HepG2 (cell line): ENCODE measurements around the gene ACTN4. TPM values are rescaled to one million over a fixed set of nuclear protein-coding genes. Genes with fewer than 3 reads are reported as not detected.

Source experiments
- ATAC-seq: fragments of 200-7000 bp; cut with Tn5 transposase; 3 replicates; pipeline ENCODE4 v1.9.1; 2020; ENCODE audit warnings: mild to moderate bottlenecking, moderate library complexity
- BruUV-seq: library from RNA; stranded (reverse); fragments of 400-500 nt; replicated peaks from 2 replicates; lab custom pipeline; 2021; lab: Mats Ljungman, UMichigan
- CTCF ChIA-PET: fragments of 300-600 bp; formaldehyde crosslinking; extraction: SDS; loops from one replicate; lab custom pipeline; 2021; ENCODE audit warnings: low total read pairs, inconsistent platforms, low intra/inter-chr PET ratio; lab: Yijun Ruan, JAX
- POLR2A ChIA-PET: fragments of 350-600 bp; sonication (Branson Sonifier 250); formaldehyde crosslinking; loops from one replicate; lab custom pipeline; 2020; ENCODE audit warnings: antibody characterized with exemption, inconsistent platforms; lab: Yijun Ruan, JAX
- DNase-seq: peaks from one replicate; pipeline ENCODE4 v3.0.0-alpha.2; 2015; ENCODE audit warnings: low spot score
- FAIRE-seq: peaks from 3 replicates; lab custom pipeline; 2011; peaks lifted over from hg19 to GRCh38; lab: Jason Lieb, UNC
- H2AFZ ChIP-seq: one replicate; pipeline ENCODE4 v1.6.1; 2011; ENCODE audit warnings: low read length, inconsistent platforms
- H3K27ac ChIP-seq: fragments of 300-600 bp; 3 replicates; pipeline ENCODE4 v1.8.0; 2011; ENCODE audit warnings: mixed run types, mild to moderate bottlenecking, mixed read lengths, low read length, inconsistent platforms; ENCODE audit not compliant: insufficient read depth; ENCODE audit errors: extremely low read length
- H3K27me3 ChIP-seq, 2 experiments: fragments of 200-600 bp in 1 of 2; 2 replicates in 1 of 2; 3 replicates in 1 of 2; pipeline versions ENCODE4 v1.6.0 to v1.8.0; 2011; ENCODE audit warnings: low read length in 2 of 2, mild to moderate bottlenecking in 2 of 2, moderate library complexity in 2 of 2, inconsistent platforms in 1 of 2; ENCODE audit not compliant: insufficient read depth in 2 of 2, control insufficient read depth in 1 of 2
- H3K36me3 ChIP-seq, 2 experiments: fragments of 200-600 bp in 1 of 2; replicated peaks in 1 of 2; 2 replicates in 1 of 2; 3 replicates in 1 of 2; pipeline versions ENCODE4 v1.5.1 to v1.8.0; 2011; ENCODE audit warnings: low read length in 2 of 2, inconsistent platforms in 1 of 2; ENCODE audit not compliant: insufficient read depth in 2 of 2, control insufficient read depth in 1 of 2
- H3K4me1 ChIP-seq: 2 replicates; pipeline ENCODE4 v1.5.1; 2012; ENCODE audit warnings: low read length, inconsistent platforms; ENCODE audit not compliant: insufficient read depth
- H3K4me2 ChIP-seq: 2 replicates; pipeline ENCODE4 v1.6.0; 2011; ENCODE audit warnings: low read depth, low read length, inconsistent platforms
- H3K4me3 ChIP-seq, 3 experiments: fragments of 200-600 bp in 1 of 3; sonication (generic), shearing (Covaris generic) in 1 of 3; replicated peaks in 1 of 3; 2 replicates each; pipeline ENCODE4 v1.5.1; 2011 to 2016; ENCODE audit warnings: low read length in 3 of 3, inconsistent platforms in 2 of 3, low read depth in 2 of 3, mild to moderate bottlenecking in 2 of 3, control low read depth in 1 of 3, mixed read lengths in 1 of 3; ENCODE audit not compliant: insufficient read depth in 1 of 3
- H3K79me2 ChIP-seq: one replicate; pipeline ENCODE4 v1.6.1; 2011; ENCODE audit warnings: low read length, inconsistent platforms; ENCODE audit not compliant: insufficient read depth
- H3K9ac ChIP-seq: 2 replicates; pipeline ENCODE4 v1.6.0; 2011; ENCODE audit warnings: mild to moderate bottlenecking, low read depth, low read length, inconsistent platforms; ENCODE audit not compliant: insufficient read depth
- H3K9me3 ChIP-seq: 2 replicates; pipeline ENCODE4 v1.5.1; 2012; ENCODE audit warnings: mild to moderate bottlenecking, low read length
- H4K20me1 ChIP-seq: 2 replicates; pipeline ENCODE4 v1.6.0; 2011; ENCODE audit warnings: inconsistent platforms, mild to moderate bottlenecking, low read length, moderate library complexity; ENCODE audit not compliant: insufficient read depth
- AGO1 ChIP-seq: fragments of 200-400 bp; formaldehyde crosslinking; IDR thresholded peaks from 2 replicates; pipeline ENCODE4 v1.6.1; 2017; ENCODE audit warnings: mild to moderate bottlenecking, low read depth, low read length, moderate library complexity; ENCODE audit not compliant: poor library complexity, severe bottlenecking
- AGO2 ChIP-seq: fragments of 200-400 bp; formaldehyde crosslinking; optimal IDR thresholded peaks from 2 replicates; pipeline ENCODE3; 2017; ENCODE audit warnings: mild to moderate bottlenecking, low read depth, low read length, moderate library complexity
- CAMTA2 ChIP-seq: sonication (generic); formaldehyde crosslinking; IDR thresholded peaks from 2 replicates; pipeline ENCODE4 v1.4.0; 2020; ENCODE audit warnings: mild to moderate bottlenecking, missing genetic modification reagents, borderline replicate concordance
- CTCF ChIP-seq: sonication (generic); formaldehyde crosslinking; IDR thresholded peaks from 2 replicates; pipeline ENCODE4 v1.5.0; 2020; ENCODE audit warnings: mild to moderate bottlenecking, missing genetic modification reagents, moderate library complexity
- GABPB1 ChIP-seq: IDR thresholded peaks from 2 replicates; pipeline ENCODE4 v1.6.1; 2016; ENCODE audit warnings: mild to moderate bottlenecking, missing genetic modification reagents, moderate library complexity, missing compliant biosample characterization
- NONO ChIP-seq, 2 experiments: fragments of 450-650 bp in 1 of 2; sonication (generic) in 1 of 2; formaldehyde crosslinking in 1 of 2; IDR thresholded peaks in 1 of 2; conservative IDR thresholded peaks in 1 of 2; 2 replicates each; pipeline versions ENCODE4 v1.6.1 to v1.8.0; 2017 to 2022; ENCODE audit warnings: mild to moderate bottlenecking in 1 of 2, missing genetic modification reagents in 1 of 2, moderate library complexity in 1 of 2
- NPAS2 ChIP-seq: sonication (generic); formaldehyde crosslinking; IDR thresholded peaks from 2 replicates; pipeline ENCODE4 v1.8.0; 2022; ENCODE audit warnings: mild to moderate bottlenecking, missing genetic modification reagents, borderline replicate concordance
- POLR2G ChIP-seq: fragments of 200-400 bp; formaldehyde crosslinking; IDR thresholded peaks from 2 replicates; pipeline ENCODE4 v1.6.1; 2018; ENCODE audit warnings: mild to moderate bottlenecking, low read depth, low read length, moderate library complexity
- RARA ChIP-seq: IDR thresholded peaks from 2 replicates; pipeline ENCODE4 v1.6.1; 2016; ENCODE audit warnings: missing genetic modification reagents, missing compliant biosample characterization
- RFXAP ChIP-seq: sonication (generic); formaldehyde crosslinking; IDR thresholded peaks from 2 replicates; pipeline ENCODE4 v1.4.0; 2020; ENCODE audit warnings: missing genetic modification reagents, borderline replicate concordance
- SATB2 ChIP-seq: sonication (generic); formaldehyde crosslinking; IDR thresholded peaks from 2 replicates; pipeline ENCODE4 v1.5.0; 2020; ENCODE audit warnings: missing genetic modification reagents
- SRY ChIP-seq: sonication (generic); formaldehyde crosslinking; IDR thresholded peaks from 2 replicates; pipeline ENCODE4 v1.8.0; 2022; ENCODE audit warnings: mild to moderate bottlenecking, missing genetic modification reagents
- TBX2 ChIP-seq: sonication (generic); formaldehyde crosslinking; IDR thresholded peaks from 2 replicates; pipeline ENCODE4 v1.5.0; 2020; ENCODE audit warnings: missing genetic modification reagents, mild to moderate bottlenecking, borderline replicate concordance
- TMF1 ChIP-seq: sonication (generic); formaldehyde crosslinking; IDR thresholded peaks from 2 replicates; pipeline ENCODE4 v1.8.1; 2022; ENCODE audit warnings: low read depth, missing genetic modification reagents
- ZNF335 ChIP-seq: sonication (generic); formaldehyde crosslinking; IDR thresholded peaks from 2 replicates; pipeline ENCODE4 v1.4.0; 2020; ENCODE audit warnings: missing genetic modification reagents
- ZNF720 ChIP-seq: sonication (generic); formaldehyde crosslinking; IDR thresholded peaks from 2 replicates; pipeline ENCODE4 v1.4.0; 2020; ENCODE audit warnings: missing genetic modification reagents
- ZNF776 ChIP-seq: sonication (generic); formaldehyde crosslinking; IDR thresholded peaks from 2 replicates; pipeline ENCODE4 v1.4.0; 2020; ENCODE audit warnings: mild to moderate bottlenecking, missing genetic modification reagents
- ZSCAN31 ChIP-seq: sonication (generic); formaldehyde crosslinking; IDR thresholded peaks from 2 replicates; pipeline ENCODE4 v1.5.0; 2020; ENCODE audit warnings: low read depth, mild to moderate bottlenecking, missing genetic modification reagents
- WGBS: methylation state at CpG from one replicate; pipeline ENCODE4 v1.1.6; 2017; ENCODE audit warnings: low lambda C conversion rate; 5-methylcytosine and 5-hydroxymethylcytosine counted together
- in situ Hi-C: cut with HindIII; loops from 2 replicates; pipeline ENCODE4 v1.10.0; 2017; ENCODE audit warnings: low pct_unique_long_range_greater_than_20kb; ENCODE audit not compliant: extremely low pct_ligation_motif_present
- intact Hi-C: fragments of 100-400 bp; cut with micrococcal nuclease; formaldehyde crosslinking; loops from one replicate; pipeline ENCODE4 v1.10.0; 2022; ENCODE audit not compliant: unreplicated experiment
- polyA plus RNA-seq, 8 experiments: library from polyadenylated mRNA; depleted of rRNA in 3 of 8; stranded (reverse) in 7 of 8; unstranded in 1 of 8; fragments of >200 nt; fragmentation: Illumina TruSeq in 4 of 8; extraction: Trizol in 4 of 8; gene quantifications; 2 replicates each; pipeline versions ENCODE4 v1.2.1 to v1.2.3, GENCODE V29; 2011 to 2016; ENCODE audit warnings: low read depth in 4 of 8, missing spikeins in 1 of 8, mixed read lengths in 1 of 8; ENCODE audit not compliant: insufficient read depth in 1 of 8
- total RNA-seq, 5 experiments: library from RNA; depleted of rRNA; stranded (reverse); fragments of >200 nt; fragmentation: Illumina TruSeq; extraction: Trizol; gene quantifications; 2 replicates each; pipeline ENCODE4 v1.2.3, GENCODE V29; 2016; ENCODE audit warnings: low read depth in 1 of 5
- TF ChIP-seq, protein P1 (sequence below): sonication (generic); formaldehyde crosslinking; IDR thresholded peaks from 2 replicates; pipeline ENCODE4 v1.4.0; 2020; ENCODE audit warnings: missing genetic modification reagents

Gene ACTN4
- total and polyA plus RNA-seq, 2 of the 13 experiments (the other 11 are each of a cell fraction or from before 2014, with no cell fraction given): 171 to 192 TPM

DNA sequence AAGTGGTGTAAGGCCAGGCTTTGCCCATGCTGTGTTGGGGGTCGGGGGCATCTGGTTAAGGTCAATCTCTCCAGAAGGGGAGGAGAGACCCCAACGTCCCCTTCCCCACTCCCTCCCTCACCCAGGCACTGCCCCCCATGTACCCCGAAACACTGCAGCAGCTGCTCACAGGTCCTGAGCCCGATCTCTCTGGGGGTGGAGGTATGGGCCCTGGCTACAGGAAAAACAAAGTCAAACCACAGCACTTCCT lies 86.7 kb downstream of the ACTN4 start (continued):
- TF ChIP-seq CTCF (CRISPR knock-in tag) (no peak), ZNF335 (no peak), RFXAP (CRISPR knock-in tag) (no peak)

DNA sequence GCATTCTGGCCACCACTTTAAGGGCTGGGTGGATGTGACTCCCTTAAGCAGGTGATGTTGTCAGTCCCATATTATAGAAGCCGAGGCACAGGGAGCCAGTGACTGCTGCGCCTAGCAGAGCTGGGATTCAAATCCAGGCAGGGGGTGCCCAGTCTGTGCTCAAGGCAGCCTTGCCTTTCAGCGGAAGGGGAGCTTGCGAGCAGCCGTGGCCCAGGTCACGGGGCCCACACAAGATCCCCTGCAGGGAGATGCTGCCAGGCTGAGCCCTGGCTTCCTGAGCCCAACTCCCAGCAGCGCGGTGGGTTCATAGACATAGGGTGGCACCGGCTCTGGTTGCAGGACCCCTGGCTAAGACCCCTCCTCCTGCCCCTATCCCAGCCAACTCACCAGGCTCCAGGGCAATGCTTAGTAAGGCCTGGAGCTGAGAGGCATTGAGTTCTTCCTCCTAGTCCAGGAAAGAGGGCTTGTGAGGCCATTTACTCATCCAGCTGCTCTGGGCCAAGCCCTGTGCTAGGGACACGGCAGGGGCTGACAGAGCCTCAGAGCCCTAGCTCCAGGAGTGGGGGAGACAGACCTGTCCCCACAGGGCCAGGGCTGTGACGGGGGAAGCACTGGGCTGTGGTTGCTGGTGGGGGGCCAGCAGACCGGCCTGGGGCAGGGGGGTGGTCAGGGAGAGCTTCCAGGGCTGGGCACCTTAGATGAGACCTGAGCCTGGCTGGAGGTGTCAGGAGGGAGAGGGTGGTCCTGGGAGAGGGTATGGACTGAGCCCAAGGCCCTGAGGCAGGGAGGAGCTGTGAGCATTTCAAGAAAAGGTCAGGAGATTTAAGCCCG lies 87.2 kb downstream of the ACTN4 start:
- 63% methylated on average over 4 of the region's 13 CpGs for WGBS
- Histone ChIP-seq H4K20me1 (no peaks in the 10 kb centered on the region), H3K36me3 (peaks cover 3 to 12% of the 10 kb centered on the region in 2 experiments; a peak in 2 of 5 replicates), H3K27me3 (no peaks in the 10 kb centered on the region), H3K9ac (no peak overlapping the region; the same call in 1 of the 2 replicates), H3K4me3 (no peak overlapping the region), H3K79me2 (no peaks in the 10 kb centered on the region), H2AFZ (no peak overlapping the region), H3K4me2 (no peak overlapping the region), H3K4me1 (peaks cover 51% of the 10 kb centered on the region), H3K27ac (peak overlapping the region; percentile 33), H3K9me3 (no peaks in the 10 kb centered on the region)
- ChIA-PET POLR2A (interaction anchor here (0.5 to 2.0 kb wide), 9 partner anchors 25 to 117 kb away, joined by 3 to 10 read pairs (median 4); partner anchors contain the start of genes ECH1 and HNRNPL), CTCF (no interaction called here)
- peak; percentile 43 for ATAC-seq
- no peak for FAIRE-seq
- BruUV-seq: no TSS peak
- in situ Hi-C loops: loop anchor here (25.0 kb wide), 1 partner anchor 178 kb away; the partner anchor contains the start of gene CCER2
- DNase-seq: no peak
- intact Hi-C loops: loop anchor here (5.0 kb wide), 2 partner anchors 98 to 198 kb away; partner anchors contain the start of genes ECH1, MRPS12 and SARS2
- TF ChIP-seq NPAS2 (CRISPR knock-in tag): no peak
- 0 out of 2 replicates have a peak, but pooled peaks have one; percentile 32 for TF ChIP-seq TBX2 (CRISPR knock-in tag)
- TF ChIP-seq POLR2G: peak; percentile 27; the same call in 1 of the 2 replicates
- TF ChIP-seq, protein P1, sequence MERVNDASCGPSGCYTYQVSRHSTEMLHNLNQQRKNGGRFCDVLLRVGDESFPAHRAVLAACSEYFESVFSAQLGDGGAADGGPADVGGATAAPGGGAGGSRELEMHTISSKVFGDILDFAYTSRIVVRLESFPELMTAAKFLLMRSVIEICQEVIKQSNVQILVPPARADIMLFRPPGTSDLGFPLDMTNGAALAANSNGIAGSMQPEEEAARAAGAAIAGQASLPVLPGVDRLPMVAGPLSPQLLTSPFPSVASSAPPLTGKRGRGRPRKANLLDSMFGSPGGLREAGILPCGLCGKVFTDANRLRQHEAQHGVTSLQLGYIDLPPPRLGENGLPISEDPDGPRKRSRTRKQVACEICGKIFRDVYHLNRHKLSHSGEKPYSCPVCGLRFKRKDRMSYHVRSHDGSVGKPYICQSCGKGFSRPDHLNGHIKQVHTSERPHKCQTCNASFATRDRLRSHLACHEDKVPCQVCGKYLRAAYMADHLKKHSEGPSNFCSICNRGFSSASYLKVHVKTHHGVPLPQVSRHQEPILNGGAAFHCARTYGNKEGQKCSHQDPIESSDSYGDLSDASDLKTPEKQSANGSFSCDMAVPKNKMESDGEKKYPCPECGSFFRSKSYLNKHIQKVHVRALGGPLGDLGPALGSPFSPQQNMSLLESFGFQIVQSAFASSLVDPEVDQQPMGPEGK (CRISPR knock-in tag): no peak
- TF ChIP-seq ZSCAN31 (CRISPR knock-in tag): no peak
- no peak for TF ChIP-seq SATB2 (CRISPR knock-in tag)
- TF ChIP-seq AGO1: peak; percentile 77
- TF ChIP-seq TMF1 (CRISPR knock-in tag): 0 out of 2 replicates have a peak, but pooled peaks have one; percentile 26
- peak; percentile 88 for TF ChIP-seq AGO2
- TF ChIP-seq RARA (CRISPR knock-in tag): no peak
- 0 out of 2 replicates have a peak, but pooled peaks have one; percentile 47 for TF ChIP-seq CAMTA2 (CRISPR knock-in tag)
- no peak for TF ChIP-seq NONO (IDR thresholded peaks at IDR 0.05)
- TF ChIP-seq NONO (CRISPR knock-in tag; conservative IDR thresholded peaks at IDR 0.05): no peak
- 0 out of 2 replicates have a peak, but pooled peaks have one; percentile 2 for TF ChIP-seq GABPB1 (CRISPR knock-in tag)
- TF ChIP-seq SRY (CRISPR knock-in tag): no peak
- 0 out of 2 replicates have a peak, but pooled peaks have one; percentile 55 for TF ChIP-seq ZNF776 (CRISPR knock-in tag)
- TF ChIP-seq ZNF720 (CRISPR knock-in tag): no peak
